OCI-LY3 (cell line): ENCODE measurements around the gene CPT1B.

Experiments
- H2AFZ ChIP-seq: fragments of 200-600, 300-600 bp; shearing (Covaris generic); 2 replicates; pipeline ENCODE4 v1.6.0; 2014; ENCODE audit warnings: antibody characterized with exemption, low read depth, low read length
- H3K27ac ChIP-seq: fragments of 200-600, 300-600 bp; sonication (generic); 2 replicates; pipeline ENCODE4 v1.5.1; 2014; ENCODE audit warnings: mild to moderate bottlenecking, low read length, moderate library complexity, mixed read lengths
- H3K27me3 ChIP-seq: fragments of 200-600, 300-600 bp; sonication (generic); 2 replicates; pipeline ENCODE4 v1.6.1; 2014; ENCODE audit warnings: low read depth, low read length, mixed read lengths
- H3K36me3 ChIP-seq: fragments of 200-600, 300-600 bp; sonication (generic); replicated peaks from 2 replicates; pipeline ENCODE3; 2014; ENCODE audit warnings: low read depth, low read length, mixed read lengths
- H3K4me1 ChIP-seq: fragments of 300-600, 200-600 bp; sonication (generic); 2 replicates; pipeline ENCODE4 v1.6.1; 2014; ENCODE audit warnings: low read length, mixed read lengths
- H3K4me2 ChIP-seq: fragments of 200-600, 300-600 bp; sonication (generic); 2 replicates; pipeline ENCODE4 v1.6.1; 2014; ENCODE audit warnings: low read length, mixed read lengths
- H3K4me3 ChIP-seq: fragments of 300-600, 200-600 bp; sonication (generic); 2 replicates; pipeline ENCODE4 v1.5.1; 2014; ENCODE audit warnings: antibody characterized with exemption, mild to moderate bottlenecking, low read length, moderate library complexity
- H3K79me2 ChIP-seq: fragments of 300-600, 200-600 bp; shearing (Covaris generic); 2 replicates; pipeline ENCODE4 v1.6.1; 2014; ENCODE audit warnings: mild to moderate bottlenecking, low read length, mixed read lengths
- H3K9ac ChIP-seq: fragments of 300-600, 200-600 bp; shearing (Covaris generic); 2 replicates; pipeline ENCODE4 v1.6.0; 2014; ENCODE audit warnings: mild to moderate bottlenecking, low read length, moderate library complexity
- H3K9me3 ChIP-seq: fragments of 200-600, 300-600 bp; shearing (Covaris generic); 2 replicates; pipeline ENCODE4 v1.6.1; 2014; ENCODE audit warnings: low read length, mixed read lengths; ENCODE audit not compliant: insufficient read depth
- H4K20me1 ChIP-seq: fragments of 200-600, 300-600 bp; sonication (generic); 2 replicates; pipeline ENCODE4 v1.6.1; 2016; ENCODE audit warnings: low read length, mixed read lengths; ENCODE audit not compliant: insufficient read depth
- EZH2phosphoT487 ChIP-seq: fragments of 200-600 bp; shearing (Covaris generic); IDR thresholded peaks from 2 replicates; pipeline ENCODE4 v1.6.1; 2018; ENCODE audit warnings: antibody characterized with exemption, mixed run types, low read depth
- TF ChIP-seq, protein P1 (sequence below): fragments of 200-600, 300-600 bp; sonication (generic); IDR thresholded peaks from 2 replicates; pipeline ENCODE4 v1.5.1; 2014; ENCODE audit warnings: antibody characterized with exemption, low read length, low read depth

CPT1B gene

GRCh38 chr22:50547263-50547985 is 30.8 kb downstream of the CPT1B start:
- H4K20me1 ChIP-seq: no peaks in the 10 kb centered on the region
- H3K27ac ChIP-seq: no peak overlapping the region
- no peaks in the 10 kb centered on the region for H3K27me3 ChIP-seq
- no peaks in the 10 kb centered on the region for H3K36me3 ChIP-seq
- no peak overlapping the region for H3K9ac ChIP-seq
- H3K79me2 ChIP-seq: no peaks in the 10 kb centered on the region
- H3K4me1 ChIP-seq: peaks cover 25% of the 10 kb centered on the region
- H3K4me2 ChIP-seq: no peak overlapping the region
- H3K4me3 ChIP-seq: no peak overlapping the region
- no peak overlapping the region for H2AFZ ChIP-seq
- H3K9me3 ChIP-seq: no peaks in the 10 kb centered on the region
- no peak for TF ChIP-seq EZH2phosphoT487
- TF ChIP-seq, protein P1, sequence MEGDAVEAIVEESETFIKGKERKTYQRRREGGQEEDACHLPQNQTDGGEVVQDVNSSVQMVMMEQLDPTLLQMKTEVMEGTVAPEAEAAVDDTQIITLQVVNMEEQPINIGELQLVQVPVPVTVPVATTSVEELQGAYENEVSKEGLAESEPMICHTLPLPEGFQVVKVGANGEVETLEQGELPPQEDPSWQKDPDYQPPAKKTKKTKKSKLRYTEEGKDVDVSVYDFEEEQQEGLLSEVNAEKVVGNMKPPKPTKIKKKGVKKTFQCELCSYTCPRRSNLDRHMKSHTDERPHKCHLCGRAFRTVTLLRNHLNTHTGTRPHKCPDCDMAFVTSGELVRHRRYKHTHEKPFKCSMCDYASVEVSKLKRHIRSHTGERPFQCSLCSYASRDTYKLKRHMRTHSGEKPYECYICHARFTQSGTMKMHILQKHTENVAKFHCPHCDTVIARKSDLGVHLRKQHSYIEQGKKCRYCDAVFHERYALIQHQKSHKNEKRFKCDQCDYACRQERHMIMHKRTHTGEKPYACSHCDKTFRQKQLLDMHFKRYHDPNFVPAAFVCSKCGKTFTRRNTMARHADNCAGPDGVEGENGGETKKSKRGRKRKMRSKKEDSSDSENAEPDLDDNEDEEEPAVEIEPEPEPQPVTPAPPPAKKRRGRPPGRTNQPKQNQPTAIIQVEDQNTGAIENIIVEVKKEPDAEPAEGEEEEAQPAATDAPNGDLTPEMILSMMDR: no peak

DNA sequence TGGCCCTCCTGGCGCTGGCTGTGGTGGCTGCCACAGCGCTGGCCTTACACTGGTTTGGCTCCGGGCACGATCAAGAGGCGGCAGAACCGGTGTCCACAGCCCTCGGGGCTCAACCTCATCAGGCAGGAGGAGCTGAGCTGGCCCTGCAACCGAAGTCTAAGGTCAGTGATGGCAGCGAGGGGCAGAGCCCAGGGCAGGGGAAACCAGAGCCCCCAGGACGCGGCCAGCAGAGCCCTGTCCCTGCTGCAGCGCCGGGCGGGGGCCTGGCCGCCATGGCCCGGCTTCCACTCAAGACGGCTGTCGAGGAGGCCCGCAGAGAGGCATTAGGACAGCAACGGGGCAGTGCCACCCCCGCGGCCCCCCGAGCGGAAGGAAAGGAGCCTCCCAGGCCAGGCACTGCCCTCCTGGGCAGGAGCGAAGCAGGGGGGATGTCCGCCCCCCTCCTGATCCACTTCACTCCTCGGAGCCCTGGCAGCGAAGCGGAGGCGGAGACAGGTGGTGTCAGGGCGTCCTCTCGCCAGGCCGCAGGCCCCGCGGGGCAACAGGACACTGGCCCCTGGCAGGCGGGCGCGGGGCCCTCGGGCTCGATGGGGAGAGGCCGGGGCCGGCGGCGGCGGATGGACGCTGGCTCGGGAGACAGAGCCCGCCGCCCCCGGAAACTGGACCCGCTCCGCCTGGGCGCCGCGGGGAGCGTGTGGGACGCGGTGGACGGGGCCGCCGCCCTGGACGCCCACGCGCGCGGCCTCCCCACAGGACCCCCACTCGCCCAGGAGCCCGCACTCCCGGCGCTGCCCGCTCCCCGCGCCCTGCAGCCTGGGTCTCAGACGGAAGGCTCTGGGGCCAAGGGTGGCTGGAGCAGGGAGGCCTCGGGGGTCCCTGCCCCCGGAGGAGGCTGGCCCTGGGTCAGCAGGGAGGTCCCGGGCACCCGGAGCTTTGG is 31.6 kb downstream of the CPT1B start:
- no peak overlapping the region for H3K4me3 ChIP-seq
- no peaks in the 10 kb centered on the region for H3K79me2 ChIP-seq
- peaks cover 34% of the 10 kb centered on the region for H3K4me1 ChIP-seq
- H3K36me3 ChIP-seq: no peaks in the 10 kb centered on the region
- no peak overlapping the region for H3K27ac ChIP-seq
- TF ChIP-seq EZH2phosphoT487: no peak
- TF ChIP-seq, protein P1: no peak
- H3K27me3 ChIP-seq: no peaks in the 10 kb centered on the region
- no peak overlapping the region for H3K4me2 ChIP-seq
- H3K9ac ChIP-seq: no peak overlapping the region
- no peaks in the 10 kb centered on the region for H3K9me3 ChIP-seq
- H4K20me1 ChIP-seq: no peaks in the 10 kb centered on the region
- H2AFZ ChIP-seq: no peak overlapping the region

GRCh38 chr22:50545522-50546325 is 32.5 kb downstream of the CPT1B start, which contains the start of gene KLHDC7B:
Gene KLHDC7B, plus strand, starts transcription at chr22:50545899. Its CDS starts 345 bp downstream, at chr22:50546244.
- no peaks in the 10 kb centered on the region for H4K20me1 ChIP-seq
- H3K79me2 ChIP-seq: no peaks in the 10 kb centered on the region
- no peaks in the 10 kb centered on the region for H3K27me3 ChIP-seq
- peaks cover 42% of the 10 kb centered on the region for H3K4me1 ChIP-seq
- H2AFZ ChIP-seq: no peak within 1 kb of the TSS
- no peak within 1 kb of the TSS; the same call in 1 of the 2 replicates for H3K9ac ChIP-seq
- no peaks in the 10 kb centered on the region for H3K36me3 ChIP-seq
- H3K27ac ChIP-seq: no peak within 1 kb of the TSS
- H3K9me3 ChIP-seq: no peaks in the 10 kb centered on the region
- peak within 1 kb of the TSS; percentile 65 for H3K4me2 ChIP-seq
- H3K4me3 ChIP-seq: no peak within 1 kb of the TSS
- TF ChIP-seq, protein P1: no peak
- no peak for TF ChIP-seq EZH2phosphoT487
